OCI-LY1 (cell line): ENCODE results near the gene ARHGAP24.

Experiments
- CTCF ChIP-seq: fragments of 200-600 bp; sonication (generic), shearing (Covaris generic); IDR thresholded peaks from 2 replicates; pipeline ENCODE4 v1.5.1; 2017; ENCODE audit warnings: mild to moderate bottlenecking, antibody characterized with exemption, low read length, moderate library complexity, mixed read lengths
- EZH2 ChIP-seq: fragments of 200-600 bp; sonication (generic), shearing (Covaris generic); IDR thresholded peaks from 2 replicates; pipeline ENCODE4 v1.8.0; 2017; ENCODE audit warnings: borderline replicate concordance, mixed run types, mild to moderate bottlenecking, antibody characterized with exemption, low read length, moderate library complexity, mixed read lengths

- TF ChIP-seq EZH2 (no peak), CTCF (no peak)
Observed at GRCh38 chr4:85929961-85930665, 455.2 kb downstream of the ARHGAP24 start.
